NCI-H187 treated with DMSO at 0.1 percent for 48 hours (cell line): ENCODE data around the gene CLMN.

ENCODE experiments used
- DNase-seq: peaks from one replicate; lab custom pipeline; 2025; lab: John Stamatoyannopoulos, UW

The CLMN gene

DNA sequence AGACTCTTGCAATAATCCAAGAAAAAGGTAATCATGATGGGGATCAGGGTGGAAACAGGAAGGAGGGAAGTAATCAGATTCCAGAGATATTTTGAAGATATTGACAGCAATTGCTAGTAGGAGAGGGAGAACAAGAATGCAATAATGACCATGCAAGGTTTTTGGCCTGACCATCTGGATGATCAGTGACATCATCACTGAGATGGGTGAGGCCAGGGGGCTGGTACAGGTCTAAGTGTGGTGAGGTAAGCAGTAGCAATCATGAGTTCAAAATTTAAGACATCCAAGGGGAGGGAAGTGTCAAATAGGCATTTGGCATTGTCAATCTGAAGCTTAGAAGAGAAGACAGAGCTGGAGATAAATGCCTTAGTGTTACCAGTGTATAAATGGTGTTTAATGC is 24.8 kb upstream of the CLMN start:
- no peak for DNase-seq

DNA sequence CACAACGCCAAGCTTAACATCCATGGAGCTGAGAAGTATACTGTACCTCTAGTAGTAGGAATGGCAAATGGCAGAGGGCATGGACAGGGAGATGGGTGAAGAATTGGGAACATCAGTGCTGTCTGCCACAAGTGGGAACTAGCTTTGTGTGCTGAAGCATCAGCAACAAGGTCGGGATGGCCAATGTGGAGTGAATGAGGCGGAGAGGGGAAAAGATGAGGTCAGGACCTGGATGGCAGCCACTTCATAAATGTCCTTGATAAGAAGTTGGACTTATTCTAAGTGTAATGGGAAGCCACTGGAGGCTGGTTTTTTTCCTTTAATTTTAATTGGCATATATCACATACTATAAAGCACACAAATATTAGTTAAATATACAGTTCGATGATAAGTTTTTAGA is 21.9 kb upstream of the CLMN start:
- DNase-seq = no peak

DNA sequence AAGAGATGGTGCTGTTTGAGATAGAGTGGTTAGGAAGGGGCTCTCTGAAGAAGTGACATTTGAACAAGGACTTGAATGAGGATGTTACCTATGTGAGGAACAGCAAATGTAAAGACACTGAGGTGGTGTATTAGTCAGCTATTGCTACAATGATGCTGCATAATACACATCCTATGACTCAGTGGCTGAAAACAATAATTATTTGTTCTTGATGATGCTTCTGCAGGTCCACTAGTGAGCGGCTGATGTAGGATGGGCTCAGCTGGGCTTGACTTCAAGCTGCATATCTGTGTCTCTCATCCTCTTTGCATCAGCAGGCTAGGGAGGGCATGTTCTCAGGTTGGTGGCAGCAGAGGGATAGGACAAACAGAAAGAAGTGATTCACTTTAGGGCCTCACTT is 21.4 kb upstream of the CLMN start:
- DNase-seq = no peak

DNA sequence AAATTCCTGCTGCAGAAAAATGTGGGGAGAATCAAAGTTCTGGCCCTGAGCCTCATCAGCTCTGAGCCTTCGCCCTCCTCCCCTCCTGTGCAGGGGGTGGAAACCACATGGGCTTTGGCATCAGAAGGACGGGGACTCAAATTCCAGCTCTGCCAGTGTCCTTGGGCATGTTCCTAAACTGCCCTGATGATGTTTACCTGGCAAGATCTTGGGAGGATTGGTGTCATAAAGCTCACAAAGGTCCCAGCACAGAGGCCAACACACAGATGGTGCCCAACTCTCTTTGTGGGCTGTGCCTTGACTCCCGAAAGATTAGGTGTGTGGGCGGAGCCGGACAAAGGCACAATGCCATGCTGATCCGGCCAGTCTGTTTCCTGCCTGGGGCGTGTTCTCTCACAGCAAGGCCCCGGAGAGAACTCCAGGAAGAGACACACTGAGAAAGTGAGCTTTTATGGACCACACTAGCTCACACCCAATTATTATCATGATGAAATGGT is 20.5 kb upstream of the CLMN start:
- DNase-seq = no peak

DNA sequence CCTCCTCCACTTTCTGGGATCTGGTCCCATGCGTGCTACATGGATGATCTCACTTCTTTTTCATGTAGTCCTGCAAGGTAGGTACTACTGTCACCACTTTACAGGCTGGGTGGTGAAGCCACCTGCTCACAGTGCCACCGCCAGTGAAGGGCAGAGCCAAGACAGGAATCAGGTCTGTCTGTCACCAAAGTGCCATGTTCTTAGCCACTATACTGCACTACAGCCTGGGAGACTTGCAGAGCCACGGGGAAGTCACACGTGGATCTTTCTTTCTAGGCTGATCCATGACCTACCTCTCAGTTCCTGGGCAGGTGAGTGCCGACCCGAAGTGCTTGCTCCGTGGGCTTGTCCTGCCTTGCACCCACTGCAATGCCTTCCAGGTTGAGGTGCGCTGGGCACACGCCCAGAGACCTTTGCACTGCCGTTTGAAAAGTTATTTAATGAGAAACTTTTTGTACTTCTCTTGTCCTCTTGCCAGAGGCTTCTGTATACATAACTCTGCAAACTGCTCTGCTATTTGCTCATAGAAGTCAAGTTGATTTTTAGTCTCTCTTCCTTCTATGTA is 19.7 kb upstream of the CLMN start:
- no peak for DNase-seq

DNA sequence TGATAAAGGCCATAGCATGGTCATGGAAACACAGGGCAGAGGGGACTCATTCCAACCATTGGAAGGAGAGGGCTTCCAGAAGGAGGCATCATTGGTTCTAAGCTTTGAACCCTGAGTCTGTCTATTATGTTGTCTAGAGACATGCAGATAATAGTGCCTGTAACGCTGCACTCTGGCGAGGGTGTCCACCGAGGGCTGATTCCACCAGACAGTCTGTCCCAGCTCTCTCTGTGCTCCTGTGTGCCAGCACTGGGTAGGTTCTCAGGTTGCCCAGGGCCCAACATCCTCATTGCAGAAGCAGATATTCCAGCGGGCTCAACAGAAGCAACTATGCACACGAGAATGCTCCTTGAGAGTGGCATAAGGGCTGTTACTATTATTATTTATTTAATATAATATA is 18.7 kb upstream of the CLMN start:
- no peak for DNase-seq

DNA sequence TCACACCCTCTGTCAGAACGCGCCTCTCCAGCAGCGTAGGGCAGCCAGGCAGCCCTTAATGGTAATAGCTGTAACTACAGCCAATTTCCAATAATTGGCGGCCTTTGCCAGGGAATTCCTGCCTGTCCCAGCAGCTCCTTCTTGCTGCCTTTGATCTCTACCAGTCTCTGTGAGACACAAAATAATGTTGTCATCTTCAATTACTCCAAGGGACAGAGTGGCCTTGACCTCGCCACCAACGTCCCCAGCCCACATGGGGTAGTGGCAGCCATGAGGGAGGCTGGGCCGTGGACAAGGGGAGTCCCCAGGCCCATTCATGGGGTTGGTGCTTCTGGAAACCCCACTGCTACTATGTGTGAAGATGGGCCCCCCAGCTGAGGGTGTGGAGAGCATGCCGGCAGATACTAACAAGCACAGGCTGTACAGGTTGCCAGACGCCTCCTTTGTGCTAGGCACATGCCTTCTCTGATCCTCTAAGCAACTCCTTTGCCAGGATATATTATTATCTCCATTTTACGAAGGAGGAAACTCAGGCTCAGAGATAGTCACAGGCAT is 17.4 kb upstream of the CLMN start:
- no peak for DNase-seq

DNA sequence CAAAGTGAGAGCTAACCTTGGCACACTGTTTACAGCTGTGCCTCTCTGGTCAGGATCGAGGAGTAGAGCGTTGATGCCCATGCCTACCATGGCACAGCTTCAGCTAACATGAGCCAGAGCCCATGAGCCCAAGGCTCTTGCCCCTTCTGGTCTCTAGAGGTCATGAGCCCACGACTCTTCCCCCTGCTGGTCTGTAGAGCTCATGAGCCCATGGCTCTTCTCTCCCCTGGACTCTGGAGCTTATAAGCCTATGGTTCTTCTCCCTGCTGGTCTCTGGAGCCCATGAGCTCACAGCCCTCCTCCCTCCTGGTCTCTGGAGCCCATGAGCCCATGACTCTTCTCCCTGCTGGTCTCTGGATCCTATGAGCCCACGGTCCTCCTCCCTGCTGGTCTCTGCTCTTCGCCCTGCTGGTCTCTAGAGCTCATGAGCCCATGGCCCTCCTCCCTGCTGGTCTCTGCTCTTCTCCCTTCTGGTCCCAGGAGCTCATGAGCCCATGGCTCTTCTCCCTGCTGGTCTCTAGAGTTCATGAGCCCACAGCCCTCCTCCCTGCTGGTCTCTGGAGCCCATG is 16.6 kb upstream of the CLMN start:
- DNase-seq = no peak

DNA sequence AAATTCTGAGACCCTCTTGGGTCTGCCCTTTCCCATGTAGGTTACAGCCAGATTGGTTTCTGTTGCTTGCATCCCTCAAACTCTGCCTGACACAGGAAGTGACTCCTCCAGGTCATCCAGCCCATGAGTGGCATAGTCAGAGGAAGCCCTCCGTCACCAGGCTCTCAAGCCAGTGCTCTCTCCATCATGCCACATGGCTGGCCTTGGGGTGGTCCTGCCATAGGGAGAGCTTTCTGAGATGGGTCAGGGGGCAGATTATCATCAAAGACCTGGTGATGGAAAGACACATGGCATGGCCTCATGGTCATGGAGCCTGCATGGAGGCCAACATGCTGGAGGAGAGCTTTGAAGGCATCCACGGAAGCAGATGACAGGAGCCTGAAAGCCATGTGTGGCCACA is 15.4 kb upstream of the CLMN start:
- DNase-seq = no peak

DNA sequence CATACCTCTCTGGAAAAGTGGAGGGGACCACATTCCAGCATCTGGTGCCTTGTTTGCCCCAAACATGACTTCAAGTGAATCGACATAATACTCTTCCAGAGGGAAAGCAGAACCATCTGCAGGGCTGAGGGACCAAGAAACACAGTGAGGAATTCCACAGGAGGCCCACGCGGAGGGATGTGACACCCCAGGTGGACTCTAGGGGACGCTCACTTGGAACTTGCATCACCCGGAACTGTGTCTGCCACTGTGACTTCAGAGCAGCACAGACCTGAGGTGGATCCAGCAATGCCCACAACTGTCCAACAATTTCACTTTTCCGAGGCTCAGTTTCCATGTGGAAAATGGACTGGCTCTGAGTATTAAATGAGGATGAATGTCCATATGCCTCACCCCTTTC is 14.3 kb upstream of the CLMN start:
- DNase-seq = no peak

DNA sequence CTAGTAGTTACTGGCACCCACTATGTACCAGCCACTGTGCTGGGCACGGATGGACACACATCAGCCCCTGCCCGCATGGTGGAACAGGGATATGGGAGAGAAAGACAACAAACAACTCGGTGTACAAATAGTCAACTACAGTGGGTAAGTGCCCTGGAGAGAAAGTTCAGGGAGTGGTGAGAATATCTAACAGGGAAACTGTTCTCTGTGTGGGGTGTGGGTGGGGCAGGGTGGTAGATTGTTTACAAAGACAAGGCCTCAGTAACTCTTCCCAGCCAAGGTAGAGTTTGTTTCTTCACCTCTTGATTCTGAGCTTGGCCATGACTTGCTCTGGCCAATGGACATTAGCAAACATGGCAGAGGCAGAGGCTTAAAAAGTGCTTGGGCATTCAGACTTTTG is 12.9 kb upstream of the CLMN start:
- no peak for DNase-seq

DNA sequence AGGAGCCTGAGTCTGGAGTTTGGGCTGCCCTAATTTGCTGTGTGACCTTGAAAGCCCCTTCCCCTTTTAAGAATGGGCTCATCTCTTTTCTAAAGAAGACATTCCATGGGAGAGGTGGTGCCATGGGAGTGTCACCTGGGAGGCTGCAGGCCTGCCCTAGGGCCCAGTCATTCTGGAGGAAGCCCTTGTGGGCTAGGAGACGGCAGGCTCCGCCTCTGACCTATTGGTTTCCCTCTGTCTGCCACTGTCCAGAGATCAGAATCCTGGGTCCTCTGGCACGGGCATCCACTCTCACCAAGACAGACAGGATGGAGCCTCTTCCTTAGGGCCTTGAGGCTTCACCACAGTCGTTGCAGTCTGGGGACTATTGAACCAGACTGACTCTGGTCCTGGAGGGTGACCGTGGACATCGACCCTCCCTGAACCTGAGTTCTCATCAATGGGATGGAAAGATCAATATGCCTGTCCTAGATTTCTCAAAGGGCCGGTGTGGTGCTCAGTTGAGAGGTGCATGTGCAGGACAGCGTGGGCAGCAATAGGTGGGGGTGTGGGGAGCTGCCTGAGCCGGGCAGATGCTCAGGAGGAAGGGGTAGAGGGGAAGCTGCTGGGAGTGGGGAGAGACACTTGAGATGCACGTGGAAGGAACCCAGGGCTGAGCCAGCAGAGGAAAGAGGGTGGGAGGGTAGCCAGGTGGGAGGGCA is 12.2 kb upstream of the CLMN start:
- DNase-seq = no peak

DNA sequence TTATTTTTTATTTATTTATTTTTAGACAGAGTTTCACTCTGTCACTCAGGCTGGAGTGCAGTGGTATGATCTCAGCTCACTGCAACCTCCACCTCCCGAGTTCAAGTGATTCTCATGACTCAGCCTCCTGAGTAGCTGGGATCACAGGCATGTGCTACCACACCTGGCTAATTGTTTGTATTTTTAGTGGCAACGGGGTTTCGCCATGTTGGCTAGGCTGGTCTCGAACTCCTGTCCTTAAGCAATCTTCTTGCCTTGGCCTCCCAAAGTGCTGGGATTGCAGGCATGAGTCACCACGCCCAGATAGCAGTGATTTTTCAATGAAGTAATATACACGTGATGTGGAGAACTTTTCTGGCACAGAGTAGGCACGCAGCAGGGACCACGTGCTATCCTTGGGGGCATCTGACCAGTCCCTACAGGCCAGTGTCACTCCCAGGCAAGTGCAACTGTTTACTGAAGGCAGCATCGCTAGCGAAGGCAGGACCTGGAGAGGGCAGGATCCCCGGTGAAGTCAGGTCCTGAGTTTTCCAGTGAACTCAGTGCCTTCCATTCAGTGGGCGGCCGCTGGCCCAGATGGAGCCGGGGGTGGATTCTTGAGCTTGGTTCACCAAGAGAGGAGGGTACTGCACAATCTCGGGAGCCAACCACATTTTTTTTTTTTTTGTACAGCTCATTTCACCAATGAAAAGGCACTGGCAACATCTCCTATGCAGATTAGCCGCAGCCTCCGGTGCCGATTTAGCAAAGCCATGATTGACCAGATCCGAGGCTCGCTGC is 11.1 kb upstream of the CLMN start:
- DNase-seq = no peak

DNA sequence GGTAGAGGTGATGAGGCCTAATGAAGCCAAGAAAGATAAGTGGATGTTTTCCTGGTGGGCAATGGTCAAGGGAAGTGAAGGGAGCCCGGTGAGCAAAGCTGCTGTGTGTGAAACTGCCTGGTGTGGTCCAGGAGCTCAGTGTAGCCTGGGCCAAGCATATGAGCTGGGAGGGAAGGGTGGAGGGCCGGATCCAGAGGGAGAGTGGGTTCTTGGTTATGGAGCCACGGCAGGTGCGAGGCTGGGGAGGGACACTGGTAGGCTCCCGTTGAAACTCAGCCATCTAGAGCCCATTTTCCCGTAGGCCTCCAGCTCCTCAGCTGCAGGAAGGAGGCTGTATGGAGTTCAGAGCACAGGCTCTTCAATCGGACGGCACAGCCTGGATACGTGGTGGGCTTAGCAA is 10.2 kb upstream of the CLMN start:
- DNase-seq = no peak

DNA sequence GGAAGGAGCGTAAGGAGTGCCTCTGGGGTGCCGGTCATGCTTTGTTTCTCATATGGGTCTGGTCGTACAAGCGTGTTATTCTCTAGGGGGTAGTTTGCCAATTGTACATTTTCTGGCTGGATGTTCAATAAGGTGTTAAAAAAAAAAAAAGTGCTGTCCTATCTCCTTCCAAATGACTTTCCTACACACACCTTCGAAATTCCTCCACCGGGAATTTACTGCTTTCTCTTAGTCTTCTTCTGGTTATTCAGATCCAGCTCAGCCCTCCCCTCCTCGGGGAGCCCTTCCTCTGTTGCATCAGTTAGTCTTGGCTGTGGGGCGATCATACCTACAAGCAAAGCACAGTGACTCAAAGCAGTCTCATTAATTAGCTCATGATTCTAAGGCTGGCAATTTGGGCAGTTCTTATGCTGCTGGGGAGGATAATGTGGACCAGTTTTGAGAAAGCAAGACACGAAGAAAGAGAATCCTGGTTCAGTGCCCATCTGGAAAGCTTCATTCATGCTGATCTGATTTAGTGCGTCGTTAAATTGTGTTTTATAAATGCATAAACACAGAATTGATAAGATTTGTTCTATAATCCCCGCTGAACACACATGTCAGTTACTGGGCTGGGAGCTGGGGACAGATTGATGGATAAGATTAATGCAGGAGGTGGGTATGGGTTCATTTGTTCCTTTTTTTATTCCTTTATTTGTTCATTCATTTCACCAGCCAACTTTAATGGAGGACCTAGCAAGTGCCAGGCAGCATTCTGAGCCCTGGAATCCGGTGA is 9.2 kb upstream of the CLMN start:
- no peak for DNase-seq

DNA sequence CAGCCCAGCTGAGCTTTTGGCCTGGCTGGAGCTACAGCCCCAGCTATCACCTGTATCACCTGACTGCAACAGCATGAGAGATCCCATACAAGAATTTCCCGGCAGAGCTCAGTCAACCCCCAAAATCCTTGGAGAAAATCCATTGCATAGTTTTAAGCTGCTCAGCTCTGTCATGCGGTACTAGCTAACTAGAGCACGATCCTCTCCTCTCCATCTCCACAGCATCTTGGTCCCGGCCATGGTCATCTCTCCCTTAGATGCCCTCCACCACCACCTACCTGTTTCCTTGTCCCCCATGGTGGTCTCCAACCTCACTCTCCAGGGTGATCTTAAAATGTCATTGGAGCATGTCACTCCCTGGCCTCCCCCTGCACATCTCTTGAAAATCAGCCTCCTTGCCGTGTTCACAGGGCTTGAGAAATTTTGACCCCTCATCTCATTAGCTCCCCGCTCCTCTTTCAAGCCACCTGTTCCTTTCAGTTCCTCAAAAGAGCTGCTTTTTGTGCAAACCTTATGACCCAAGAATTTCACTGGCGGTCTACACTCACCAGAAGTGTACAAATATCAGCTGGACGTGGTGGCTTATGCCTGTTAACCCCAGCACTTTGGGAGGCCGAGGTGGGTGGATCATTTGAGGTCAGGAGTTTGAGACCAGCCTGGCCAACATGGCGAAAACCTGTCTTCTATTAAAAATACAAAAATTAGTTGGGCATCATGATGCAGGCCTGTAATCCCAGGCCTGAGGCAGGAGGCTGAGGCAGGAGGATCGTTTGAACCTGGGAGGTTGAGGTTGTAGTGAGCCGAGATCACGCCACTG is 8.1 kb upstream of the CLMN start:
- DNase-seq = no peak

DNA sequence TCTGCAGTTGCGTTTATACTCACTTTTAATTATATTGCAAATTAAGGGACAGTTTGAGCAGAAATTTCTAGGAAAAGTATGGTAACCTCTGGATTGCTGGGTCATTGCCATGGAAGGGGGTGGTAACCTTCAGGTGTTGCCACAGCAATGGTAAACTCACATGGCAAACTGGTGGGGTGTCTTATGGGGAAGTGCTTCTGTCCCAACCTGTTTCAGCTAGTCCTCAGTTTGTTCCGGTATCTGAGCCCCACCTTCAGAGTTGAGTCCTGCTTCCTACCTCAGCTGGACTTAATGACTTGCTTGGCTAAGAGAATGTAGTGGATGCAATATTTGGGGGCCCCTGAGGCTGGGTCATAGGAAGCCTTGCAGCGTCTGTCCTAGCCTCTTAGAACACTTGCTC is 7.3 kb upstream of the CLMN start:
- DNase-seq = no peak

DNA sequence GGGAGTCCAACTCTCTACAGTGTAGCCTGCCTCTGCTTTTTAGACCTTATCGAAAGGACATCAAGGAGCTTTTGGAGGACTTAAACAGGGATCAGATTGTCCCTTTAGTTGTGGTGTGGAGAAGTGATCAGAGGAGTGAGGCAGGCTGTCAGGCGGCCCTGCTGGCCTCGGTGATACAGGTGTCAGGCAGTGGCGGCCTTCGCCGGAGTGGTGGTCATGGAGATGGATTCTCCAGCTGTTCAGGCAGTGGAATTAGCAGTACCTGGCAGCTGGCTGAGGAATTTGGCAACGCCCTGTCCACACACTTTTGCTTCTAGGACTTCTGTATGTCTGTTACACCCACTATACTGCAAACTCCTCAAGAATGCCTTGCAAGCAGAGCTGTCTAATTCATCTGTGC is 4.2 kb upstream of the CLMN start:
- no peak for DNase-seq

DNA sequence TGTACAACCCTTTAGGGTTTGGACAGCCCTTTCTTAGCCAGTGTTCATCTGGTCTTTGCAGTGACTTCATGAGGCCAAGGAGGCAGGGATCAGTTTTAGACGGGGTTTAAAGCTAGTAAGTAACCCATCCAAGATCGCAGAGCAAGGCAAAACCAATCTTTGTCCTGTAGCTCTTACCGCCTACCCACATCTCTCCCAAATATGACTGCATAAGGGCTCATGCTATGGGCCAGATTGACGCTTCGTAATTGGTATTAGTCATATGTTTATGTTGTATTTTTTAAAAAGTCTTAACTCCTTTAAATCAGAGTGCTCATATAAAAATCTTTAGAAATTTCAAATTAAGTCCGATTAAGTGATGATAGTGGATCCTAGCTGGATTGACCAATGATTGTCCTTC is 3.7 kb upstream of the CLMN start:
- DNase-seq = no peak

DNA sequence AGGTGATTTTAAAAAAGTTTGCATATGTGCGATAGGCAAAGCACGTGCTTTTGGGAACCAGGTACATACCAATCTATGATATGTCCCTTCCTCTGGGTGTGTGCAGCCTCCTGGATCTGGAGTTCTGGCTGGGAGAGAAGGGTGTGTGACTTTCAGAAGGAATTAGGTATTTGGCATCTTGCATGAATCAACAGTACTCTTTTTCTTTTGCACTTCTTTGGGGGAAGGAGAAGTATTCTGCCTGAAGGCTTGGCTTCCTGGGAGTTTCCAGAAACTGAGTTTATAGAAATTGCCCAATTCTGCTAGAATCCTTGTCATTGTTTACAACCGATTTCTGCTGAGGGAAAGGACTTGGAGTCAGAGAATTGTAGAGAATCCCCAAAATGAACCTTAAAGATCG is 2.9 kb upstream of the CLMN start:
- no peak for DNase-seq
